H1 (cell line): ENCODE data around the gene PITX1. TPM values are rescaled to one million over a fixed set of nuclear protein-coding genes. Genes with fewer than 3 reads are reported as not detected.

Experiments used
- CTCF ChIA-PET: fragments of 300-600 bp; sonication (Branson Sonifier 250); formaldehyde crosslinking; loops from one replicate; lab custom pipeline; 2021; ENCODE audit not compliant: partially characterized antibody; lab: Charles Lee
- POLR2A ChIA-PET: fragments of 300-600 bp; sonication (Branson Sonifier 250); formaldehyde crosslinking; loops from one replicate; lab custom pipeline; 2021; ENCODE audit warnings: inconsistent platforms; ENCODE audit not compliant: partially characterized antibody; lab: Charles Lee
- DNase-seq, 2 experiments: peaks; one replicate each; pipeline versions ENCODE4 v3.0.0 to v3.0.0-alpha.2; 2010 to 2022; ENCODE audit warnings: low spot score in 2 of 2, low read depth in 1 of 2, mixed read lengths in 1 of 2
- FAIRE-seq: peaks from 2 replicates; lab custom pipeline; 2011; peaks lifted over from hg19 to GRCh38; lab: Jason Lieb, UNC
- H2AFZ ChIP-seq: 2 replicates; pipeline ENCODE4 v1.8.1; 2012; ENCODE audit warnings: low read length, inconsistent platforms
- H2AK5ac ChIP-seq: 2 replicates; pipeline ENCODE4 v1.6.1; 2013; ENCODE audit warnings: low read depth, low read length
- H2BK120ac ChIP-seq: replicated peaks from 2 replicates; pipeline ENCODE3; 2013; ENCODE audit warnings: low read depth, low read length, inconsistent platforms
- H2BK12ac ChIP-seq: 2 replicates; pipeline ENCODE4 v1.6.1; 2013; ENCODE audit warnings: low read depth, low read length
- H2BK15ac ChIP-seq: 2 replicates; pipeline ENCODE4 v1.6.1; 2013; ENCODE audit warnings: low read length
- H2BK20ac ChIP-seq: 2 replicates; pipeline ENCODE4 v1.6.1; 2013; ENCODE audit warnings: low read length
- H2BK5ac ChIP-seq: 2 replicates; pipeline ENCODE4 v1.6.1; 2013; ENCODE audit warnings: low read depth, low read length
- H3K14ac ChIP-seq: 2 replicates; pipeline ENCODE4 v1.6.1; 2013; ENCODE audit warnings: inconsistent platforms; ENCODE audit not compliant: insufficient read length
- H3K18ac ChIP-seq: 2 replicates; pipeline ENCODE4 v1.6.1; 2013; ENCODE audit warnings: low read length; ENCODE audit errors: extremely low read depth
- H3K23ac ChIP-seq: 2 replicates; pipeline ENCODE4 v1.6.1; 2013; ENCODE audit warnings: inconsistent platforms; ENCODE audit not compliant: insufficient read length
- H3K23me2 ChIP-seq: 2 replicates; pipeline ENCODE4 v1.6.1; 2013; ENCODE audit warnings: low read depth, low read length
- H3K27ac ChIP-seq: 2 replicates; pipeline ENCODE4 v1.6.1; 2011; ENCODE audit warnings: low read depth, low read length, inconsistent platforms
- H3K27me3 ChIP-seq, 4 experiments: replicated peaks in 1 of 4; 1 replicate in 1 of 4; 2 replicates in 3 of 4; pipeline versions ENCODE4 v1.6.1 to v1.8.1; 2011 to 2013; ENCODE audit warnings: low read length in 3 of 4, mild to moderate bottlenecking in 3 of 4, inconsistent platforms in 2 of 4, mixed read lengths in 2 of 4, moderate library complexity in 1 of 4; ENCODE audit not compliant: control insufficient read depth in 3 of 4, insufficient read depth in 3 of 4; ENCODE audit errors: extremely low read depth in 1 of 4
- H3K36me3 ChIP-seq, 4 experiments: 2 replicates each; pipeline versions ENCODE4 v1.6.1 to v1.8.1; 2011 to 2013; ENCODE audit warnings: mild to moderate bottlenecking in 4 of 4, low read length in 3 of 4, moderate library complexity in 2 of 4, control low read depth in 1 of 4, inconsistent platforms in 1 of 4; ENCODE audit not compliant: insufficient read depth in 4 of 4, control insufficient read depth in 2 of 4
- H3K4ac ChIP-seq: replicated peaks from 2 replicates; pipeline ENCODE3; 2013; ENCODE audit warnings: low read length, low read depth, mixed read lengths, inconsistent platforms; ENCODE audit not compliant: insufficient read length
- H3K4me1 ChIP-seq, 4 experiments: replicated peaks in 1 of 4; 1 replicate in 1 of 4; 2 replicates in 3 of 4; pipeline versions ENCODE4 v1.6.1 to v1.8.1; 2011 to 2013; ENCODE audit warnings: low read length in 3 of 4, inconsistent platforms in 2 of 4, mixed read lengths in 1 of 4; ENCODE audit not compliant: insufficient read depth in 4 of 4, control insufficient read depth in 3 of 4
- H3K4me2 ChIP-seq, 2 experiments: 2 replicates each; pipeline versions ENCODE4 v1.6.1 to v1.8.1; 2011 to 2013; ENCODE audit warnings: low read depth in 2 of 2, low read length in 2 of 2, control low read depth in 1 of 2, inconsistent platforms in 1 of 2, mild to moderate bottlenecking in 1 of 2; ENCODE audit not compliant: insufficient read depth in 1 of 2
- H3K4me3 ChIP-seq, 4 experiments: fragments of 200-600, 300-600 bp in 1 of 4; sonication (generic), shearing (Covaris generic), sonication (Bioruptor Twin) in 1 of 4; 2 replicates each; pipeline versions ENCODE4 v1.5.1 to v1.8.1; 2011 to 2016; ENCODE audit warnings: low read length in 4 of 4, low read depth in 3 of 4, control low read depth in 2 of 4, inconsistent platforms in 2 of 4, mild to moderate bottlenecking in 2 of 4, mixed read lengths in 1 of 4, moderate library complexity in 1 of 4; ENCODE audit not compliant: insufficient read depth in 2 of 4; ENCODE audit errors: extremely low read depth in 1 of 4
- H3K56ac ChIP-seq: replicated peaks from 2 replicates; pipeline ENCODE3; 2013; ENCODE audit warnings: low read depth, mild to moderate bottlenecking, mixed read lengths, low read length, inconsistent platforms; ENCODE audit not compliant: insufficient read length
- H3K79me1 ChIP-seq: 2 replicates; pipeline ENCODE4 v1.6.1; 2013; ENCODE audit warnings: low read depth, low read length, control low read depth
- H3K79me2 ChIP-seq, 2 experiments: 2 replicates each; pipeline versions ENCODE4 v1.6.1 to v1.8.1; 2012 to 2013; ENCODE audit warnings: low read length in 2 of 2, mild to moderate bottlenecking in 2 of 2, inconsistent platforms in 1 of 2; ENCODE audit not compliant: insufficient read depth in 2 of 2, control insufficient read depth in 1 of 2
- H3K9ac ChIP-seq, 4 experiments: replicated peaks in 1 of 4; 1 replicate in 1 of 4; 2 replicates in 3 of 4; pipeline versions ENCODE4 v1.6.1 to v1.8.1; 2011 to 2013; ENCODE audit warnings: low read depth in 3 of 4, low read length in 3 of 4, control low read depth in 2 of 4, mild to moderate bottlenecking in 2 of 4, moderate library complexity in 2 of 4, inconsistent platforms in 1 of 4; ENCODE audit errors: extremely low read depth in 1 of 4
- H3K9me3 ChIP-seq, 2 experiments: 2 replicates each; pipeline versions ENCODE4 v1.6.1 to v1.8.1; 2012 to 2013; ENCODE audit warnings: mild to moderate bottlenecking in 2 of 2, moderate library complexity in 2 of 2, control low read depth in 1 of 2, inconsistent platforms in 1 of 2, low read depth in 1 of 2, low read length in 1 of 2, mixed read lengths in 1 of 2; ENCODE audit not compliant: insufficient read depth in 2 of 2
- H4K20me1 ChIP-seq, 2 experiments: replicated peaks in 1 of 2; 2 replicates each; pipeline versions ENCODE3 to v1.8.1; 2011 to 2013; ENCODE audit warnings: inconsistent platforms in 2 of 2, low read length in 2 of 2, mild to moderate bottlenecking in 1 of 2; ENCODE audit not compliant: insufficient read depth in 2 of 2, control insufficient read depth in 1 of 2
- H4K5ac ChIP-seq: 2 replicates; pipeline ENCODE4 v1.6.1; 2013; ENCODE audit warnings: low read length, low read depth, mixed read lengths, inconsistent platforms; ENCODE audit not compliant: insufficient read length
- H4K8ac ChIP-seq: 2 replicates; pipeline ENCODE4 v1.8.0; 2013; ENCODE audit warnings: mild to moderate bottlenecking, moderate library complexity, low read length, inconsistent platforms; ENCODE audit not compliant: insufficient read depth; ENCODE audit errors: extremely low read depth
- H4K91ac ChIP-seq: replicated peaks from 2 replicates; pipeline ENCODE3; 2013; ENCODE audit warnings: low read length, mixed read lengths, inconsistent platforms; ENCODE audit not compliant: insufficient read length
- CTBP2 ChIP-seq: IDR thresholded peaks from 2 replicates; pipeline ENCODE4 v1.7.0; 2011; ENCODE audit warnings: borderline replicate concordance, mild to moderate bottlenecking, moderate library complexity, mixed read lengths, low read length; ENCODE audit not compliant: insufficient read depth, insufficient read length
- FOSL1 ChIP-seq: IDR thresholded peaks from 2 replicates; pipeline ENCODE4 v1.6.1; 2011; ENCODE audit warnings: mild to moderate bottlenecking, low read depth, low read length, moderate library complexity; ENCODE audit not compliant: insufficient read depth
- KDM4A ChIP-seq: IDR thresholded peaks from one replicate; pipeline ENCODE4 v1.7.1; 2012; ENCODE audit warnings: low read depth, mild to moderate bottlenecking, moderate library complexity, low read length, inconsistent platforms; ENCODE audit not compliant: severe bottlenecking
- NANOG ChIP-seq: IDR thresholded peaks from 2 replicates; pipeline ENCODE4 v1.6.1; 2011; ENCODE audit warnings: low read length, low read depth, mild to moderate bottlenecking, inconsistent platforms; ENCODE audit not compliant: insufficient read depth, poor library complexity, severe bottlenecking
- PHF8 ChIP-seq: fragments of 200-600 bp; sonication (generic); conservative IDR thresholded peaks from 2 replicates; pipeline ENCODE4 v1.7.1; 2012; ENCODE audit warnings: low read depth, mild to moderate bottlenecking, inconsistent platforms, low read length, moderate library complexity
- POLR2AphosphoS5 ChIP-seq: IDR thresholded peaks from 2 replicates; pipeline ENCODE4 v1.6.1; 2011; ENCODE audit warnings: low read depth, low read length
- POU5F1 ChIP-seq: IDR thresholded peaks from 2 replicates; pipeline ENCODE4 v1.6.1; 2011; ENCODE audit warnings: low read depth, mild to moderate bottlenecking, low read length, moderate library complexity
- RAD21 ChIP-seq, 2 experiments: IDR thresholded peaks in 1 of 2; conservative IDR thresholded peaks in 1 of 2; 2 replicates each; pipeline ENCODE4 v1.6.1; 2011; ENCODE audit warnings: low read depth in 2 of 2, low read length in 2 of 2, improper control_type of control experiment in 1 of 2, inconsistent platforms in 1 of 2, mild to moderate bottlenecking in 1 of 2, moderate library complexity in 1 of 2
- RBBP5 ChIP-seq: IDR thresholded peaks from 2 replicates; pipeline ENCODE4 v1.7.1; 2012; ENCODE audit warnings: low read depth, mild to moderate bottlenecking, inconsistent platforms, low read length, moderate library complexity, borderline replicate concordance
- SIN3A ChIP-seq, 2 experiments: IDR thresholded peaks in 1 of 2; conservative IDR thresholded peaks in 1 of 2; 2 replicates each; pipeline ENCODE4 v1.6.1; 2011 to 2012; ENCODE audit warnings: low read length in 2 of 2, improper control_type of control experiment in 1 of 2, low read depth in 1 of 2, mild to moderate bottlenecking in 1 of 2
- SP2 ChIP-seq: IDR thresholded peaks from 2 replicates; pipeline ENCODE4 v1.6.1; 2012; ENCODE audit warnings: mild to moderate bottlenecking, low read length, inconsistent platforms
- SRF ChIP-seq: IDR thresholded peaks from 2 replicates; pipeline ENCODE4 v1.6.1; 2011; ENCODE audit warnings: mild to moderate bottlenecking, low read depth, low read length, moderate library complexity
- TCF12 ChIP-seq: IDR thresholded peaks from 2 replicates; pipeline ENCODE4 v1.6.1; 2011; ENCODE audit warnings: low read depth, mild to moderate bottlenecking, low read length
- TEAD4 ChIP-seq: IDR thresholded peaks from 2 replicates; pipeline ENCODE4 v1.6.1; 2012; ENCODE audit warnings: low read depth, low read length, inconsistent platforms, mixed read lengths
- WGBS, 2 experiments: shearing (Covaris generic) in 1 of 2; methylation state at CpG; one replicate each; pipeline versions ENCODE4 v1.1.6 to v1.1.7; 2013 to 2015; ENCODE audit warnings: low lambda C conversion rate in 2 of 2, mixed read lengths in 2 of 2, inconsistent platforms in 1 of 2, low coverage in 1 of 2, missing lambda C conversion rate in 1 of 2; ENCODE audit not compliant: insufficient replicate concordance in 2 of 2, insufficient coverage in 1 of 2, insufficient read length in 1 of 2; ENCODE audit errors: extremely low coverage in 1 of 2, missing lambda C conversion rate in 1 of 2; 5-methylcytosine and 5-hydroxymethylcytosine counted together
- polyA plus RNA-seq, 7 experiments: library from polyadenylated mRNA; depleted of rRNA in 3 of 7; stranded (reverse) in 5 of 7; unstranded in 2 of 7; fragments of >200 nt in 5 of 7; fragments of 200-250 nt in 2 of 7; gene quantifications; 1 replicate in 5 of 7; 2 replicates in 1 of 7; 4 replicates in 1 of 7; pipeline versions ENCODE4 v1.2.1 to v1.2.3, GENCODE V29; 2011 to 2013; ENCODE audit warnings: missing spikeins in 2 of 7, mixed read lengths in 2 of 7
- total RNA-seq: library from RNA; stranded (reverse); fragmentation: NEBNext Ultra II Directional; extraction: Animal tissue kit (Norgen Biotek cat#: 25700); gene quantifications from 2 replicates; pipeline ENCODE4 v1.2.1, GENCODE V29; 2021

The PITX1 gene
- total and polyA plus RNA-seq, 2 of the 8 experiments (the other 6 are each of a cell fraction or from before 2014, with no cell fraction given): 0.03 TPM; not detected in 1

- no peak for FAIRE-seq
- ChIA-PET CTCF (interaction anchor here (1.3 to 1.8 kb wide), 2 partner anchors 15 to 19 kb away, joined by 3 to 4 read pairs; no protein-coding TSS in a partner anchor), POLR2A (no interaction called here)
- Histone ChIP-seq H3K27me3 (peaks cover 0 to 15% (median 3%) of the 10 kb centered on the region in 4 experiments; a peak in 4 of 7 replicates), H3K4me3 (no peak overlapping the region), H3K18ac (no peak overlapping the region), H3K36me3 (no peaks in the 10 kb centered on the region), H2BK20ac (no peak overlapping the region), H3K9me3 (peaks cover 0 to 4% of the 10 kb centered on the region in 2 experiments; a peak in 1 of 4 replicates), H4K20me1 (no peaks in the 10 kb centered on the region), H4K8ac (no peak overlapping the region; the same call in 1 of the 2 replicates), H2AFZ (no peak overlapping the region), H3K23ac (no peak overlapping the region), H3K9ac (no peak overlapping the region), H3K79me1 (no peaks in the 10 kb centered on the region), H3K56ac (no peak overlapping the region), H4K91ac (no peak overlapping the region), H3K14ac (no peak overlapping the region), H3K4ac (no peak overlapping the region), H2BK5ac (no peak overlapping the region), H3K27ac (no peak overlapping the region), H2BK120ac (no peak overlapping the region), H3K4me2 (no peak overlapping the region), H3K79me2 (no peaks in the 10 kb centered on the region), H3K4me1 (no peaks in the 10 kb centered on the region), H2AK5ac (no peak overlapping the region), H4K5ac (no peak overlapping the region), H2BK12ac (no peak overlapping the region), H2BK15ac (no peak overlapping the region), H3K23me2 (no peaks in the 10 kb centered on the region; the same call in 1 of the 2 replicates)
- 84% methylated on average over 2 of the region's 2 CpGs; no CpG with 5 or more reads in 1 of the 2 experiments for WGBS, 2 experiments
- DNase-seq: no peak
- TF ChIP-seq RBBP5: no peak
- TF ChIP-seq TEAD4: no peak
- no peak for TF ChIP-seq NANOG
- no peak for TF ChIP-seq TCF12
- no peak for TF ChIP-seq SP2
- no peak for TF ChIP-seq POLR2AphosphoS5
- no peak for TF ChIP-seq KDM4A
- TF ChIP-seq SRF: no peak
- TF ChIP-seq FOSL1: no peak
- no peak for TF ChIP-seq POU5F1
- TF ChIP-seq SIN3A (conservative IDR thresholded peaks at IDR 0.05 in 1 of 2, IDR thresholded peaks at IDR 0.05 in 1 of 2; ENCODE audit: low read depth in 1 of 2, low read length in 2 of 2): no peak
- TF ChIP-seq RAD21 (IDR thresholded peaks at IDR 0.05 in 1 of 2, conservative IDR thresholded peaks at IDR 0.05 in 1 of 2; ENCODE audit: low read depth in 2 of 2, low read length in 2 of 2): no peak
- no peak for TF ChIP-seq CTBP2
- TF ChIP-seq PHF8: no peak
These were observed 45.7 kb upstream of the PITX1 start for GRCh38 chr5:135079760-135080159.
